ENCODE results near the gene PLAC9.

DNA sequence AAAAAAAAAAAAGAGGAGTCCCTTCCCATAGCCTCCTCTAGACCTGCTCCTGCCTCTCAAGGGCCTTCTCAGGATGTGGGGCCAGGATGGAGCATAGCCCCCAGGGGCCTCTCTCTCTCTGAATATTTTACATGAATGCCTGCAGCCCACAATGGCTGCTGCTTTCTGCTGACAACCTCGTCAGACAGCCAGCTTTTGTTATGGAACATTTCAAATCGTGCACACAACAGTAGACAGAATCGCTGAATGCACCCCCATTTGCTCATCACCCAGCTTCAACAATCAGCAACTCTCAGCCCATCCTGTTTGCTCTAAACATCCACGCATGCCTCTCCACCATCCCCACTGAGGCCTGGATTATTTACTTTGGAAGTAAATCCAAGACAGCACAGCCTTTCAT is 5.4 kb downstream of the PLAC9 start:
- TF ChIP-seq EZH2 (IDR thresholded peaks at IDR 0.05; ENCODE audit: insufficient read depth, poor library complexity, severe bottlenecking): no peak
- TF ChIP-seq EZH2phosphoT487 (IDR thresholded peaks at IDR 0.05; ENCODE audit: insufficient read depth, low read depth): no peak
